WERI-Rb-1 (cell line): ENCODE measurements around the gene CGNL1.
A peak's percentile ranks its signal among the peaks of the same experiment; 100 is the strongest.

Source experiments
- DNase-seq: peaks from one replicate; pipeline ENCODE4 v3.0.0-alpha.2; 2020
- H3K27ac ChIP-seq: fragments of 250-450 bp; sonication (Bioruptor Pico); 2 replicates; pipeline ENCODE4 v1.5.1; 2020; ENCODE audit warnings: mild to moderate bottlenecking, moderate library complexity
- H3K27me3 ChIP-seq: fragments of 250-450 bp; sonication (Bioruptor Pico); 2 replicates; pipeline ENCODE4 v1.5.1; 2021; ENCODE audit warnings: mild to moderate bottlenecking, low read depth, moderate library complexity; ENCODE audit not compliant: insufficient read depth, severe bottlenecking
- H3K36me3 ChIP-seq: fragments of 250-450 bp; sonication (Bioruptor Pico); 2 replicates; pipeline ENCODE4 v1.5.1; 2020; ENCODE audit warnings: mild to moderate bottlenecking, moderate library complexity
- H3K4me3 ChIP-seq: 2 replicates; pipeline ENCODE4 v1.5.1; 2011; ENCODE audit warnings: low read depth, mild to moderate bottlenecking, control low read depth, low read length
- H3K9me3 ChIP-seq: fragments of 250-450 bp; sonication (Bioruptor Pico); 2 replicates; pipeline ENCODE4 v1.5.1; 2021; ENCODE audit warnings: mild to moderate bottlenecking, moderate library complexity; ENCODE audit not compliant: severe bottlenecking
- TF ChIP-seq, protein P1 (sequence below): IDR thresholded peaks from 2 replicates; pipeline ENCODE4 v1.5.1; 2011; ENCODE audit warnings: low read depth, mild to moderate bottlenecking, control low read depth, inconsistent platforms, low read length

CGNL1 gene

GRCh38 chr15:57526076-57526475 is 149.8 kb downstream of the CGNL1 start:
- no peaks in the 10 kb centered on the region for H3K27me3 ChIP-seq
- TF ChIP-seq, protein P1, sequence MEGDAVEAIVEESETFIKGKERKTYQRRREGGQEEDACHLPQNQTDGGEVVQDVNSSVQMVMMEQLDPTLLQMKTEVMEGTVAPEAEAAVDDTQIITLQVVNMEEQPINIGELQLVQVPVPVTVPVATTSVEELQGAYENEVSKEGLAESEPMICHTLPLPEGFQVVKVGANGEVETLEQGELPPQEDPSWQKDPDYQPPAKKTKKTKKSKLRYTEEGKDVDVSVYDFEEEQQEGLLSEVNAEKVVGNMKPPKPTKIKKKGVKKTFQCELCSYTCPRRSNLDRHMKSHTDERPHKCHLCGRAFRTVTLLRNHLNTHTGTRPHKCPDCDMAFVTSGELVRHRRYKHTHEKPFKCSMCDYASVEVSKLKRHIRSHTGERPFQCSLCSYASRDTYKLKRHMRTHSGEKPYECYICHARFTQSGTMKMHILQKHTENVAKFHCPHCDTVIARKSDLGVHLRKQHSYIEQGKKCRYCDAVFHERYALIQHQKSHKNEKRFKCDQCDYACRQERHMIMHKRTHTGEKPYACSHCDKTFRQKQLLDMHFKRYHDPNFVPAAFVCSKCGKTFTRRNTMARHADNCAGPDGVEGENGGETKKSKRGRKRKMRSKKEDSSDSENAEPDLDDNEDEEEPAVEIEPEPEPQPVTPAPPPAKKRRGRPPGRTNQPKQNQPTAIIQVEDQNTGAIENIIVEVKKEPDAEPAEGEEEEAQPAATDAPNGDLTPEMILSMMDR = no peak
- H3K9me3 ChIP-seq = no peaks in the 10 kb centered on the region
- no peak overlapping the region for H3K27ac ChIP-seq
- DNase-seq = no peak
- no peak overlapping the region for H3K4me3 ChIP-seq
- H3K36me3 ChIP-seq = no peaks in the 10 kb centered on the region

- no peak for DNase-seq
- TF ChIP-seq, protein P1 = no peak
- H3K36me3 ChIP-seq = no peaks in the 10 kb centered on the region
These were observed 150.3 kb downstream of the CGNL1 start for GRCh38 chr15:57526615-57527014.

GRCh38 chr15:57527382-57528091 is 151.2 kb downstream of the CGNL1 start:
- Histone ChIP-seq H3K9me3 (no peaks in the 10 kb centered on the region), H3K27me3 (no peaks in the 10 kb centered on the region), H3K27ac (no peak overlapping the region), H3K4me3 (no peak overlapping the region), H3K36me3 (no peaks in the 10 kb centered on the region; the same call in 1 of the 2 replicates)
- TF ChIP-seq, protein P1 = peak; percentile 51
- DNase-seq = peak; percentile 54

More at GRCh38 chr15:57526615-57527014, 150.3 kb downstream of the CGNL1 start:
- H3K4me3 ChIP-seq = no peak overlapping the region
- H3K9me3 ChIP-seq = no peaks in the 10 kb centered on the region
- no peaks in the 10 kb centered on the region for H3K27me3 ChIP-seq
- H3K27ac ChIP-seq = no peak overlapping the region

GRCh38 chr15:57528940-57529565 is 152.7 kb downstream of the CGNL1 start:
- Histone ChIP-seq H3K4me3 (no peak overlapping the region), H3K27ac (peak overlapping the region; percentile 10; the same call in 1 of the 2 replicates), H3K9me3 (no peaks in the 10 kb centered on the region), H3K36me3 (no peaks in the 10 kb centered on the region; the same call in 1 of the 2 replicates), H3K27me3 (no peaks in the 10 kb centered on the region)
- no peak for DNase-seq
- TF ChIP-seq, protein P1 = no peak

- TF ChIP-seq, protein P1 = no peak
- Histone ChIP-seq H3K9me3 (no peaks in the 10 kb centered on the region), H3K4me3 (no peak overlapping the region), H3K27ac (peak overlapping the region; percentile 50), H3K36me3 (no peaks in the 10 kb centered on the region; the same call in 1 of the 2 replicates), H3K27me3 (no peaks in the 10 kb centered on the region)
- peak; percentile 76 for DNase-seq
These were observed 153.4 kb downstream of the CGNL1 start for GRCh38 chr15:57529748-57530147.
